Hippocampal formation (tissue), 2 donors: ENCODE measurements around the gene GEMIN5.

ENCODE experiments used
- DNase-seq, 2 donors: peaks; one replicate each; lab custom pipeline; 2025; lab: John Stamatoyannopoulos, UW

The GEMIN5 gene

GRCh38 chr5:154892369-154892771 lies 45.6 kb downstream of the GEMIN5 start:
- DNase-seq = no peak

GRCh38 chr5:154885439-154885838 lies 52.6 kb downstream of the GEMIN5 start:
- DNase-seq = no peak

- DNase-seq = no peak
Observed at GRCh38 chr5:154884424-154884823, 53.6 kb downstream of the GEMIN5 start.

- DNase-seq = no peak
Observed at GRCh38 chr5:154881986-154882385, 56.0 kb downstream of the GEMIN5 start.

- DNase-seq = no peak
Observed at GRCh38 chr5:154878642-154879335, 59.2 kb downstream of the GEMIN5 start.

GRCh38 chr5:154873791-154874331 lies 64.2 kb downstream of the GEMIN5 start:
- DNase-seq = no peak

GRCh38 chr5:154871734-154872133 lies 66.3 kb downstream of the GEMIN5 start:
- no peak for DNase-seq

GRCh38 chr5:154868702-154869101 lies 69.3 kb downstream of the GEMIN5 start:
- DNase-seq = no peak

GRCh38 chr5:154866841-154867240 lies 71.2 kb downstream of the GEMIN5 start:
- no peak for DNase-seq

- no peak for DNase-seq
Observed at GRCh38 chr5:154865466-154866184, 72.4 kb downstream of the GEMIN5 start.

GRCh38 chr5:154863291-154864080 lies 74.5 kb downstream of the GEMIN5 start:
- no peak for DNase-seq

GRCh38 chr5:154862766-154863165 lies 75.2 kb downstream of the GEMIN5 start:
- DNase-seq = no peak

GRCh38 chr5:154861946-154862345 lies 76.1 kb downstream of the GEMIN5 start:
- no peak for DNase-seq

- DNase-seq = no peak
Observed at GRCh38 chr5:154860765-154861164, 77.2 kb downstream of the GEMIN5 start.

GRCh38 chr5:154860123-154860522 lies 77.9 kb downstream of the GEMIN5 start:
- no peak for DNase-seq

- no peak for DNase-seq
Observed at GRCh38 chr5:154858972-154859871, 78.8 kb downstream of the GEMIN5 start.

- peak; percentile 96 to 98 for DNase-seq
Observed at GRCh38 chr5:154858297-154858971, 79.6 kb downstream of the GEMIN5 start, which contains the start of gene CNOT8. Gene CNOT8, plus strand, starts transcription at chr5:154858627. Its CDS starts 4,652 bp downstream, at chr5:154863279.

GRCh38 chr5:154857530-154858296 lies 80.3 kb downstream of the GEMIN5 start:
- DNase-seq = peak; percentile 96 to 97

GRCh38 chr5:154851351-154851750 lies 86.7 kb downstream of the GEMIN5 start:
- DNase-seq = no peak
